HepG2 (cell line): ENCODE results near the gene JAZF1. TPM values are rescaled to one million over a fixed set of nuclear protein-coding genes. Genes with fewer than 3 reads are reported as not detected.

Experiments used
- ATAC-seq: fragments of 200-7000 bp; cut with Tn5 transposase; 3 replicates; pipeline ENCODE4 v1.9.1; 2020; ENCODE audit warnings: mild to moderate bottlenecking, moderate library complexity
- BruUV-seq: library from RNA; stranded (reverse); fragments of 400-500 nt; replicated peaks from 2 replicates; lab custom pipeline; 2021; lab: Mats Ljungman, UMichigan
- CTCF ChIA-PET: fragments of 300-600 bp; formaldehyde crosslinking; extraction: SDS; loops from one replicate; lab custom pipeline; 2021; ENCODE audit warnings: low total read pairs, inconsistent platforms, low intra/inter-chr PET ratio; lab: Yijun Ruan, JAX
- POLR2A ChIA-PET: fragments of 350-600 bp; sonication (Branson Sonifier 250); formaldehyde crosslinking; loops from one replicate; lab custom pipeline; 2020; ENCODE audit warnings: antibody characterized with exemption, inconsistent platforms; lab: Yijun Ruan, JAX
- DNase-seq: peaks from one replicate; pipeline ENCODE4 v3.0.0-alpha.2; 2015; ENCODE audit warnings: low spot score
- FAIRE-seq: peaks from 3 replicates; lab custom pipeline; 2011; peaks lifted over from hg19 to GRCh38; lab: Jason Lieb, UNC
- H2AFZ ChIP-seq: one replicate; pipeline ENCODE4 v1.6.1; 2011; ENCODE audit warnings: low read length, inconsistent platforms
- H3K27ac ChIP-seq: fragments of 300-600 bp; 3 replicates; pipeline ENCODE4 v1.8.0; 2011; ENCODE audit warnings: mixed run types, mild to moderate bottlenecking, mixed read lengths, low read length, inconsistent platforms; ENCODE audit not compliant: insufficient read depth; ENCODE audit errors: extremely low read length
- H3K27me3 ChIP-seq, 2 experiments: fragments of 200-600 bp in 1 of 2; 2 replicates in 1 of 2; 3 replicates in 1 of 2; pipeline versions ENCODE4 v1.6.0 to v1.8.0; 2011; ENCODE audit warnings: low read length in 2 of 2, mild to moderate bottlenecking in 2 of 2, moderate library complexity in 2 of 2, inconsistent platforms in 1 of 2; ENCODE audit not compliant: insufficient read depth in 2 of 2, control insufficient read depth in 1 of 2
- H3K36me3 ChIP-seq, 2 experiments: fragments of 200-600 bp in 1 of 2; replicated peaks in 1 of 2; 2 replicates in 1 of 2; 3 replicates in 1 of 2; pipeline versions ENCODE4 v1.5.1 to v1.8.0; 2011; ENCODE audit warnings: low read length in 2 of 2, inconsistent platforms in 1 of 2; ENCODE audit not compliant: insufficient read depth in 2 of 2, control insufficient read depth in 1 of 2
- H3K4me1 ChIP-seq: 2 replicates; pipeline ENCODE4 v1.5.1; 2012; ENCODE audit warnings: low read length, inconsistent platforms; ENCODE audit not compliant: insufficient read depth
- H3K4me2 ChIP-seq: 2 replicates; pipeline ENCODE4 v1.6.0; 2011; ENCODE audit warnings: low read depth, low read length, inconsistent platforms
- H3K4me3 ChIP-seq, 3 experiments: fragments of 200-600 bp in 1 of 3; sonication (generic), shearing (Covaris generic) in 1 of 3; replicated peaks in 1 of 3; 2 replicates each; pipeline ENCODE4 v1.5.1; 2011 to 2016; ENCODE audit warnings: low read length in 3 of 3, inconsistent platforms in 2 of 3, low read depth in 2 of 3, mild to moderate bottlenecking in 2 of 3, control low read depth in 1 of 3, mixed read lengths in 1 of 3; ENCODE audit not compliant: insufficient read depth in 1 of 3
- H3K79me2 ChIP-seq: one replicate; pipeline ENCODE4 v1.6.1; 2011; ENCODE audit warnings: low read length, inconsistent platforms; ENCODE audit not compliant: insufficient read depth
- H3K9ac ChIP-seq: 2 replicates; pipeline ENCODE4 v1.6.0; 2011; ENCODE audit warnings: mild to moderate bottlenecking, low read depth, low read length, inconsistent platforms; ENCODE audit not compliant: insufficient read depth
- H3K9me3 ChIP-seq: 2 replicates; pipeline ENCODE4 v1.5.1; 2012; ENCODE audit warnings: mild to moderate bottlenecking, low read length
- H4K20me1 ChIP-seq: 2 replicates; pipeline ENCODE4 v1.6.0; 2011; ENCODE audit warnings: inconsistent platforms, mild to moderate bottlenecking, low read length, moderate library complexity; ENCODE audit not compliant: insufficient read depth
- ATF1 ChIP-seq: IDR thresholded peaks from 2 replicates; pipeline ENCODE4 v1.6.1; 2016; ENCODE audit warnings: mild to moderate bottlenecking, control low read depth
- HNRNPK ChIP-seq: fragments of 200-400 bp; formaldehyde crosslinking; IDR thresholded peaks from 2 replicates; pipeline ENCODE4 v1.6.1; 2018; ENCODE audit warnings: low read length, low read depth, moderate library complexity, mild to moderate bottlenecking; ENCODE audit not compliant: poor library complexity, severe bottlenecking
- ZBTB7B ChIP-seq: sonication (generic); formaldehyde crosslinking; IDR thresholded peaks from 2 replicates; pipeline ENCODE4 v1.4.0; 2020; ENCODE audit warnings: missing genetic modification reagents
- ZKSCAN5 ChIP-seq: sonication (generic); formaldehyde crosslinking; IDR thresholded peaks from 2 replicates; pipeline ENCODE4 v1.5.1; 2020; ENCODE audit warnings: mild to moderate bottlenecking, missing genetic modification reagents
- ZNF709 ChIP-seq: sonication (generic); formaldehyde crosslinking; IDR thresholded peaks from 2 replicates; pipeline ENCODE4 v1.5.0; 2020; ENCODE audit warnings: mild to moderate bottlenecking, missing genetic modification reagents
- WGBS: methylation state at CpG from one replicate; pipeline ENCODE4 v1.1.6; 2017; ENCODE audit warnings: low lambda C conversion rate; 5-methylcytosine and 5-hydroxymethylcytosine counted together
- in situ Hi-C: cut with HindIII; loops from 2 replicates; pipeline ENCODE4 v1.10.0; 2017; ENCODE audit warnings: low pct_unique_long_range_greater_than_20kb; ENCODE audit not compliant: extremely low pct_ligation_motif_present
- intact Hi-C: fragments of 100-400 bp; cut with micrococcal nuclease; formaldehyde crosslinking; loops from one replicate; pipeline ENCODE4 v1.10.0; 2022; ENCODE audit not compliant: unreplicated experiment
- polyA plus RNA-seq, 8 experiments: library from polyadenylated mRNA; depleted of rRNA in 3 of 8; stranded (reverse) in 7 of 8; unstranded in 1 of 8; fragments of >200 nt; fragmentation: Illumina TruSeq in 4 of 8; extraction: Trizol in 4 of 8; gene quantifications; 2 replicates each; pipeline versions ENCODE4 v1.2.1 to v1.2.3, GENCODE V29; 2011 to 2016; ENCODE audit warnings: low read depth in 4 of 8, missing spikeins in 1 of 8, mixed read lengths in 1 of 8; ENCODE audit not compliant: insufficient read depth in 1 of 8
- total RNA-seq, 5 experiments: library from RNA; depleted of rRNA; stranded (reverse); fragments of >200 nt; fragmentation: Illumina TruSeq; extraction: Trizol; gene quantifications; 2 replicates each; pipeline ENCODE4 v1.2.3, GENCODE V29; 2016; ENCODE audit warnings: low read depth in 1 of 5
- TF ChIP-seq, protein P1 (sequence below): IDR thresholded peaks from 2 replicates; pipeline ENCODE4 v1.6.1; 2012; ENCODE audit warnings: low read length, improper control_type of control experiment
- TF ChIP-seq, protein P2 (sequence below): sonication (generic); formaldehyde crosslinking; conservative IDR thresholded peaks from 2 replicates; pipeline ENCODE4 v1.4.0; 2020; ENCODE audit warnings: missing genetic modification reagents
- TF ChIP-seq, protein P3 (sequence below): sonication (generic); formaldehyde crosslinking; IDR thresholded peaks from 2 replicates; pipeline ENCODE4 v1.9.0; 2021; ENCODE audit warnings: missing genetic modification reagents, borderline replicate concordance
- TF ChIP-seq, protein P4 (sequence below): sonication (generic); formaldehyde crosslinking; IDR thresholded peaks from 2 replicates; pipeline ENCODE4 v1.5.1; 2020; ENCODE audit warnings: mild to moderate bottlenecking, missing genetic modification reagents, borderline replicate concordance

The JAZF1 gene
- total and polyA plus RNA-seq, 2 of the 13 experiments (the other 11 are each of a cell fraction or from before 2014, with no cell fraction given) = not detected

DNA sequence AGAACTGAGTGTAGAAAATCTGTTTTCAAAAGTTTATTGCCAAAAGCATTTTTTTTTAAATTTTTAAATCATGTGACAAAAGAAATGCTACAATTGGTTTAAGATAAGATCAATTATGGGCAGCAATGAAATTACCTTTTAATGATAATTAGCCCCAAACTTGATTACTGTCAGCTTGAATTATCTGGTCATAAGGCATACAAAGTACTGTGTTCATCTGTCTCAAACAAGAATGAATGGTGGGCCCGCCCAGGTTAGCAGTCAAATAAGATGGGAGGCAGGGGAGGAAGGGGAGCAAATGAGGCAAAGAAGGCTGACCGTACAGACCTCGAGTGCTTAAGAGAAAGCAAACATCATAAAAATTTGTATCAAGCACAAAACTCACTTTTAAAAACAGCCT, 68.1 kb downstream of the JAZF1 start (continued):
- TF ChIP-seq, protein P1, sequence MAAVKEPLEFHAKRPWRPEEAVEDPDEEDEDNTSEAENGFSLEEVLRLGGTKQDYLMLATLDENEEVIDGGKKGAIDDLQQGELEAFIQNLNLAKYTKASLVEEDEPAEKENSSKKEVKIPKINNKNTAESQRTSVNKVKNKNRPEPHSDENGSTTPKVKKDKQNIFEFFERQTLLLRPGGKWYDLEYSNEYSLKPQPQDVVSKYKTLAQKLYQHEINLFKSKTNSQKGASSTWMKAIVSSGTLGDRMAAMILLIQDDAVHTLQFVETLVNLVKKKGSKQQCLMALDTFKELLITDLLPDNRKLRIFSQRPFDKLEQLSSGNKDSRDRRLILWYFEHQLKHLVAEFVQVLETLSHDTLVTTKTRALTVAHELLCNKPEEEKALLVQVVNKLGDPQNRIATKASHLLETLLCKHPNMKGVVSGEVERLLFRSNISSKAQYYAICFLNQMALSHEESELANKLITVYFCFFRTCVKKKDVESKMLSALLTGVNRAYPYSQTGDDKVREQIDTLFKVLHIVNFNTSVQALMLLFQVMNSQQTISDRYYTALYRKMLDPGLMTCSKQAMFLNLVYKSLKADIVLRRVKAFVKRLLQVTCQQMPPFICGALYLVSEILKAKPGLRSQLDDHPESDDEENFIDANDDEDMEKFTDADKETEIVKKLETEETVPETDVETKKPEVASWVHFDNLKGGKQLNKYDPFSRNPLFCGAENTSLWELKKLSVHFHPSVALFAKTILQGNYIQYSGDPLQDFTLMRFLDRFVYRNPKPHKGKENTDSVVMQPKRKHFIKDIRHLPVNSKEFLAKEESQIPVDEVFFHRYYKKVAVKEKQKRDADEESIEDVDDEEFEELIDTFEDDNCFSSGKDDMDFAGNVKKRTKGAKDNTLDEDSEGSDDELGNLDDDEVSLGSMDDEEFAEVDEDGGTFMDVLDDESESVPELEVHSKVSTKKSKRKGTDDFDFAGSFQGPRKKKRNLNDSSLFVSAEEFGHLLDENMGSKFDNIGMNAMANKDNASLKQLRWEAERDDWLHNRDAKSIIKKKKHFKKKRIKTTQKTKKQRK = no peak
- TF ChIP-seq, protein P2, sequence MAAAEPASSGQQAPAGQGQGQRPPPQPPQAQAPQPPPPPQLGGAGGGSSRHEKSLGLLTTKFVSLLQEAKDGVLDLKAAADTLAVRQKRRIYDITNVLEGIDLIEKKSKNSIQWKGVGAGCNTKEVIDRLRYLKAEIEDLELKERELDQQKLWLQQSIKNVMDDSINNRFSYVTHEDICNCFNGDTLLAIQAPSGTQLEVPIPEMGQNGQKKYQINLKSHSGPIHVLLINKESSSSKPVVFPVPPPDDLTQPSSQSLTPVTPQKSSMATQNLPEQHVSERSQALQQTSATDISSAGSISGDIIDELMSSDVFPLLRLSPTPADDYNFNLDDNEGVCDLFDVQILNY = no peak
- TF ChIP-seq, protein P3, sequence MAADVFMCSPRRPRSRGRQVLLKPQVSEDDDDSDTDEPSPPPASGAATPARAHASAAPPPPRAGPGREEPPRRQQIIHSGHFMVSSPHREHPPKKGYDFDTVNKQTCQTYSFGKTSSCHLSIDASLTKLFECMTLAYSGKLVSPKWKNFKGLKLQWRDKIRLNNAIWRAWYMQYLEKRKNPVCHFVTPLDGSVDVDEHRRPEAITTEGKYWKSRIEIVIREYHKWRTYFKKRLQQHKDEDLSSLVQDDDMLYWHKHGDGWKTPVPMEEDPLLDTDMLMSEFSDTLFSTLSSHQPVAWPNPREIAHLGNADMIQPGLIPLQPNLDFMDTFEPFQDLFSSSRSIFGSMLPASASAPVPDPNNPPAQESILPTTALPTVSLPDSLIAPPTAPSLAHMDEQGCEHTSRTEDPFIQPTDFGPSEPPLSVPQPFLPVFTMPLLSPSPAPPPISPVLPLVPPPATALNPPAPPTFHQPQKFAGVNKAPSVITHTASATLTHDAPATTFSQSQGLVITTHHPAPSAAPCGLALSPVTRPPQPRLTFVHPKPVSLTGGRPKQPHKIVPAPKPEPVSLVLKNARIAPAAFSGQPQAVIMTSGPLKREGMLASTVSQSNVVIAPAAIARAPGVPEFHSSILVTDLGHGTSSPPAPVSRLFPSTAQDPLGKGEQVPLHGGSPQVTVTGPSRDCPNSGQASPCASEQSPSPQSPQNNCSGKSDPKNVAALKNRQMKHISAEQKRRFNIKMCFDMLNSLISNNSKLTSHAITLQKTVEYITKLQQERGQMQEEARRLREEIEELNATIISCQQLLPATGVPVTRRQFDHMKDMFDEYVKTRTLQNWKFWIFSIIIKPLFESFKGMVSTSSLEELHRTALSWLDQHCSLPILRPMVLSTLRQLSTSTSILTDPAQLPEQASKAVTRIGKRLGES = no peak
- TF ChIP-seq ZKSCAN5 (no peak), ZBTB7B (CRISPR knock-in tag) (no peak), ATF1 (CRISPR knock-in tag) (no peak)

DNA sequence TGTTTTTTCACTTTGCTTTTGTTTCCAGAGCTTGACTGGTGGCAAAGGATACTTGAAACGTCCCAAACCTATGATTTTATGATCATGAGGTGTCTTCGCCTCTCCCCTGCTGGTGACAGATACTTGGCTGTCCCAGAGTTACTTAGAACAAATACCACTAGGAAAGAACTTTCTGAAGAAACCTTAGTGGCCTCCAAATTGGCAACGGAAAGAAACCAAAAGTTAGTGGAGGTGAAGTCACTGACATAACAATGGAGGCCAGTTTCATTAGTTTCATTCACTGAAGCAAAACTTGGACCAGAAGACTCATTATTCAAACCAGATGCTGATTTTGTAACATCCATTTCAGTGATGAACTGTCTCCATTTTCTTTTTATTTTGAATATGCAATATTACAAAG, 68.6 kb downstream of the JAZF1 start:
- no peaks in the 10 kb centered on the region for H4K20me1 ChIP-seq
- FAIRE-seq = no peak
- no peak for ATAC-seq
- no peak overlapping the region for H3K27ac ChIP-seq
- H3K9me3 ChIP-seq = no peaks in the 10 kb centered on the region
- intact Hi-C loops (no loop called here), in situ Hi-C loops (no loop called here)
- H3K4me2 ChIP-seq = no peak overlapping the region
- CTCF ChIA-PET = no interaction called here
- no peak overlapping the region for H3K4me3 ChIP-seq
- no peaks in the 10 kb centered on the region for H3K27me3 ChIP-seq
- no peaks in the 10 kb centered on the region for H3K79me2 ChIP-seq
- H3K9ac ChIP-seq = no peak overlapping the region
- H3K36me3 ChIP-seq = no peaks in the 10 kb centered on the region
- no TSS peak for BruUV-seq
- no peak for DNase-seq
- WGBS = 13% methylated on average over 3 of the region's 3 CpGs
- H2AFZ ChIP-seq = no peak overlapping the region
- H3K4me1 ChIP-seq = no peaks in the 10 kb centered on the region
- POLR2A ChIA-PET = no interaction called here
- no peak for TF ChIP-seq ZNF709
- no peak for TF ChIP-seq HNRNPK
- TF ChIP-seq, protein P4, sequence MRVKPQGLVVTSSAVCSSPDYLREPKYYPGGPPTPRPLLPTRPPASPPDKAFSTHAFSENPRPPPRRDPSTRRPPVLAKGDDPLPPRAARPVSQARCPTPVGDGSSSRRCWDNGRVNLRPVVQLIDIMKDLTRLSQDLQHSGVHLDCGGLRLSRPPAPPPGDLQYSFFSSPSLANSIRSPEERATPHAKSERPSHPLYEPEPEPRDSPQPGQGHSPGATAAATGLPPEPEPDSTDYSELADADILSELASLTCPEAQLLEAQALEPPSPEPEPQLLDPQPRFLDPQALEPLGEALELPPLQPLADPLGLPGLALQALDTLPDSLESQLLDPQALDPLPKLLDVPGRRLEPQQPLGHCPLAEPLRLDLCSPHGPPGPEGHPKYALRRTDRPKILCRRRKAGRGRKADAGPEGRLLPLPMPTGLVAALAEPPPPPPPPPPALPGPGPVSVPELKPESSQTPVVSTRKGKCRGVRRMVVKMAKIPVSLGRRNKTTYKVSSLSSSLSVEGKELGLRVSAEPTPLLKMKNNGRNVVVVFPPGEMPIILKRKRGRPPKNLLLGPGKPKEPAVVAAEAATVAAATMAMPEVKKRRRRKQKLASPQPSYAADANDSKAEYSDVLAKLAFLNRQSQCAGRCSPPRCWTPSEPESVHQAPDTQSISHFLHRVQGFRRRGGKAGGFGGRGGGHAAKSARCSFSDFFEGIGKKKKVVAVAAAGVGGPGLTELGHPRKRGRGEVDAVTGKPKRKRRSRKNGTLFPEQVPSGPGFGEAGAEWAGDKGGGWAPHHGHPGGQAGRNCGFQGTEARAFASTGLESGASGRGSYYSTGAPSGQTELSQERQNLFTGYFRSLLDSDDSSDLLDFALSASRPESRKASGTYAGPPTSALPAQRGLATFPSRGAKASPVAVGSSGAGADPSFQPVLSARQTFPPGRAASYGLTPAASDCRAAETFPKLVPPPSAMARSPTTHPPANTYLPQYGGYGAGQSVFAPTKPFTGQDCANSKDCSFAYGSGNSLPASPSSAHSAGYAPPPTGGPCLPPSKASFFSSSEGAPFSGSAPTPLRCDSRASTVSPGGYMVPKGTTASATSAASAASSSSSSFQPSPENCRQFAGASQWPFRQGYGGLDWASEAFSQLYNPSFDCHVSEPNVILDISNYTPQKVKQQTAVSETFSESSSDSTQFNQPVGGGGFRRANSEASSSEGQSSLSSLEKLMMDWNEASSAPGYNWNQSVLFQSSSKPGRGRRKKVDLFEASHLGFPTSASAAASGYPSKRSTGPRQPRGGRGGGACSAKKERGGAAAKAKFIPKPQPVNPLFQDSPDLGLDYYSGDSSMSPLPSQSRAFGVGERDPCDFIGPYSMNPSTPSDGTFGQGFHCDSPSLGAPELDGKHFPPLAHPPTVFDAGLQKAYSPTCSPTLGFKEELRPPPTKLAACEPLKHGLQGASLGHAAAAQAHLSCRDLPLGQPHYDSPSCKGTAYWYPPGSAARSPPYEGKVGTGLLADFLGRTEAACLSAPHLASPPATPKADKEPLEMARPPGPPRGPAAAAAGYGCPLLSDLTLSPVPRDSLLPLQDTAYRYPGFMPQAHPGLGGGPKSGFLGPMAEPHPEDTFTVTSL = no peak
